Endothelial cell of umbilical vein (primary cell): ENCODE data around the gene SALL2. TPM values are rescaled to one million over a fixed set of nuclear protein-coding genes. Genes with fewer than 3 reads are reported as not detected.

Experiments used
- BruUV-seq: library from RNA; stranded (reverse); fragments of 400-500 nt; replicated peaks from 2 replicates; lab custom pipeline; 2021; lab: Mats Ljungman, UMichigan
- CTCF ChIA-PET: fragments of 300-600, 350-600 bp; sonication (Branson Sonifier 250); formaldehyde crosslinking; loops from one replicate; lab custom pipeline; 2021; ENCODE audit warnings: antibody characterized with exemption, inconsistent platforms; lab: Charles Lee
- POLR2A ChIA-PET: fragments of 300-600, 350-600 bp; sonication (Branson Sonifier 250); formaldehyde crosslinking; loops from one replicate; lab custom pipeline; 2021; ENCODE audit warnings: antibody characterized with exemption, inconsistent platforms; lab: Charles Lee
- DNase-seq: peaks from one replicate; pipeline ENCODE4 v3.0.0-alpha.2; 2011; ENCODE audit warnings: low read depth, low spot score
- FAIRE-seq: peaks from 2 replicates; lab custom pipeline; 2011; peaks lifted over from hg19 to GRCh38; lab: Jason Lieb, UNC
- H2AFZ ChIP-seq: 2 replicates; pipeline ENCODE4 v1.6.0; 2012; ENCODE audit warnings: low read depth, low read length, control low read depth, inconsistent platforms
- H3K27ac ChIP-seq: 2 replicates; pipeline ENCODE4 v1.5.1; 2011; ENCODE audit warnings: low read depth, mild to moderate bottlenecking, control low read depth, low read length, moderate library complexity; ENCODE audit not compliant: insufficient read depth
- H3K27me3 ChIP-seq, 2 experiments: 2 replicates each; pipeline versions ENCODE4 v1.6.0 to v1.6.1; 2011; ENCODE audit warnings: low read length in 2 of 2, mixed read lengths in 1 of 2; ENCODE audit not compliant: control insufficient read depth in 2 of 2, insufficient read depth in 2 of 2
- H3K36me3 ChIP-seq, 2 experiments: 2 replicates in 1 of 2; 3 replicates in 1 of 2; pipeline ENCODE4 v1.5.1; 2011; ENCODE audit warnings: low read length in 2 of 2, mild to moderate bottlenecking in 1 of 2, moderate library complexity in 1 of 2; ENCODE audit not compliant: control insufficient read depth in 2 of 2, insufficient read depth in 2 of 2; ENCODE audit errors: extremely low read depth in 1 of 2
- H3K4me1 ChIP-seq: 3 replicates; pipeline ENCODE4 v1.5.1; 2011; ENCODE audit warnings: mild to moderate bottlenecking, low read length; ENCODE audit not compliant: control insufficient read depth, insufficient read depth; ENCODE audit errors: extremely low read depth
- H3K4me2 ChIP-seq: 2 replicates; pipeline ENCODE4 v1.6.1; 2011; ENCODE audit warnings: low read length, control low read depth, mixed read lengths; ENCODE audit not compliant: insufficient read depth
- H3K4me3 ChIP-seq, 3 experiments: fragments of 200-600 bp in 1 of 3; sonication (generic), shearing (Covaris generic) in 1 of 3; replicated peaks in 1 of 3; 2 replicates each; pipeline ENCODE4 v1.5.1; 2011 to 2016; ENCODE audit warnings: control low read depth in 3 of 3, low read length in 3 of 3, mild to moderate bottlenecking in 2 of 3, inconsistent platforms in 1 of 3, low read depth in 1 of 3, moderate library complexity in 1 of 3; ENCODE audit not compliant: insufficient read depth in 1 of 3
- H3K79me2 ChIP-seq: 2 replicates; pipeline ENCODE4 v1.6.0; 2012; ENCODE audit warnings: low read length, inconsistent platforms; ENCODE audit not compliant: control insufficient read depth, insufficient read depth
- H3K9ac ChIP-seq: replicated peaks from 2 replicates; pipeline ENCODE3; 2011; ENCODE audit warnings: low read length, control low read depth; ENCODE audit not compliant: insufficient read depth; ENCODE audit errors: extremely low read depth
- H3K9me1 ChIP-seq: replicated peaks from 3 replicates; pipeline ENCODE4 v1.6.0; 2011; ENCODE audit warnings: mild to moderate bottlenecking, low read length; ENCODE audit not compliant: control insufficient read depth, insufficient read depth; ENCODE audit errors: extremely low read depth
- H3K9me3 ChIP-seq: replicated peaks from 2 replicates; pipeline ENCODE4 v1.5.1; 2012; ENCODE audit warnings: low read length, inconsistent platforms; ENCODE audit not compliant: control insufficient read depth, insufficient read depth
- H4K20me1 ChIP-seq: replicated peaks from 2 replicates; pipeline ENCODE3; 2011; ENCODE audit warnings: mild to moderate bottlenecking, low read length; ENCODE audit not compliant: control insufficient read depth, insufficient read depth; ENCODE audit errors: extremely low read depth
- EZH2 ChIP-seq: IDR thresholded peaks from 2 replicates; pipeline ENCODE4 v1.6.1; 2012; ENCODE audit warnings: borderline replicate concordance, low read depth, mild to moderate bottlenecking, moderate library complexity, low read length, inconsistent platforms; ENCODE audit not compliant: severe bottlenecking
- FOS ChIP-seq: IDR thresholded peaks from 2 replicates; pipeline ENCODE4 v1.6.1; 2011; ENCODE audit warnings: mild to moderate bottlenecking, low read length, moderate library complexity, borderline replicate concordance; ENCODE audit not compliant: insufficient read depth
- GATA2 ChIP-seq: IDR thresholded peaks from 2 replicates; pipeline ENCODE4 v1.7.0; 2011; ENCODE audit warnings: low read depth, mild to moderate bottlenecking, moderate library complexity, mixed read lengths, low read length; ENCODE audit not compliant: insufficient read length, insufficient read depth
- JUN ChIP-seq: IDR thresholded peaks from 2 replicates; pipeline ENCODE4 v1.6.1; 2011; ENCODE audit warnings: borderline replicate concordance, low read depth; ENCODE audit not compliant: insufficient read length, insufficient read depth
- MYC ChIP-seq: IDR thresholded peaks from one replicate; pipeline ENCODE4 v1.6.1; 2011; ENCODE audit warnings: mild to moderate bottlenecking, low read depth, low read length
- POLR2A ChIP-seq: IDR thresholded peaks from 2 replicates; pipeline ENCODE4 v1.6.1; 2012; ENCODE audit warnings: low read depth, mild to moderate bottlenecking, control low read depth, low read length
- POLR2AphosphoS5 ChIP-seq: IDR thresholded peaks from 2 replicates; pipeline ENCODE4 v1.6.1; 2012; ENCODE audit warnings: low read depth, mild to moderate bottlenecking, control low read depth, low read length, moderate library complexity; ENCODE audit not compliant: insufficient read depth
- dilution Hi-C: fragments of 300-500 bp; cut with MboI; formaldehyde crosslinking; loops from one replicate; pipeline ENCODE4 v1.15.0; 2019; ENCODE audit warnings: low sequenced_read_pairs; ENCODE audit not compliant: extremely low pct_ligation_motif_present
- intact Hi-C: fragments of 100-400 bp; cut with micrococcal nuclease; formaldehyde crosslinking; loops from one replicate; pipeline ENCODE4 v1.10.0; 2022
- polyA plus RNA-seq, 4 experiments: library from polyadenylated mRNA; depleted of rRNA in 3 of 4; stranded (reverse) in 3 of 4; unstranded in 1 of 4; fragments of >200 nt; gene quantifications; 2 replicates each; pipeline versions ENCODE4 v1.2.1 to v1.2.3, GENCODE V29; 2011 to 2012; ENCODE audit warnings: missing spikeins in 1 of 4
- total RNA-seq: library from RNA; stranded (reverse); gene quantifications from 2 replicates; pipeline ENCODE4 v1.2.3, GENCODE V29; 2021
- TF ChIP-seq, protein P1 (sequence below): IDR thresholded peaks from 2 replicates; pipeline ENCODE4 v1.6.1; 2011; ENCODE audit not compliant: insufficient read depth, insufficient read length
- TF ChIP-seq, protein P2 (sequence below), 2 donors: IDR thresholded peaks; 1 replicate in 1 of 2; 2 replicates in 1 of 2; pipeline ENCODE4 v1.5.1; 2011; ENCODE audit warnings: low read length in 2 of 2, mild to moderate bottlenecking in 2 of 2, moderate library complexity in 2 of 2, control low read depth in 1 of 2, inconsistent platforms in 1 of 2, low read depth in 1 of 2; ENCODE audit not compliant: insufficient read depth in 1 of 2; ENCODE audit errors: extremely low read depth in 1 of 2

Gene SALL2
- total and polyA plus RNA-seq, 2 donors (not counting 3 experiments of a cell fraction or from before 2014, with no cell fraction given): 2.8 to 4.6 TPM

DNA sequence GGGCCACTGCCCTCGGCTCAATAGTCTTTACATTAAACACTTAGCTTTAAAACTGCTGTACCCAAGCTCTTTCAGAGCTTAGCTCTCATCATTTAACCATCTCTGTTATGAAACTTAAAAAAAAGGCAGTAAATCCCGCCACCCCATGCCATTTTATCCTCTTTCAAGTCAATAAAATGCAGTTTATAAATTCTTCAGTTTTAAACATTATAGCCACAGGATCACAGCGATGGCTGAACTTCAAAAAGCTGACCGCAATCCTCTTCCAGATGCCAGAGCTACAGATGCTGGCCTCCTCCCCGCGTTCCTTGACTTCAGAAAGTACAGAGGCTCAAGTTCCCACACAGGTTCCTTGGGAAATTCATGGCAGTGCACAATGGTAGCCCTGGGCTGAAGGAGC is 49.5 kb upstream of the SALL2 start:
- Histone ChIP-seq H3K79me2 (no peaks in the 10 kb centered on the region), H3K9me3 (no peaks in the 10 kb centered on the region), H3K27me3 (peaks cover 0 to 2% of the 10 kb centered on the region in 2 experiments), H3K4me3 (no peak overlapping the region), H3K4me2 (no peak overlapping the region), H2AFZ (no peak overlapping the region), H3K27ac (no peak overlapping the region), H3K36me3 (no peaks in the 10 kb centered on the region), H3K4me1 (no peaks in the 10 kb centered on the region), H3K9me1 (no peaks in the 10 kb centered on the region), H3K9ac (no peak overlapping the region), H4K20me1 (no peaks in the 10 kb centered on the region)
- FAIRE-seq: no peak
- BruUV-seq: no TSS peak
- DNase-seq: no peak
- dilution Hi-C loops: no loop called here
- intact Hi-C loops: no loop called here
- TF ChIP-seq JUN (no peak), EZH2 (no peak), POLR2AphosphoS5 (no peak), MYC (no peak), POLR2A (no peak)
- TF ChIP-seq, protein P1, sequence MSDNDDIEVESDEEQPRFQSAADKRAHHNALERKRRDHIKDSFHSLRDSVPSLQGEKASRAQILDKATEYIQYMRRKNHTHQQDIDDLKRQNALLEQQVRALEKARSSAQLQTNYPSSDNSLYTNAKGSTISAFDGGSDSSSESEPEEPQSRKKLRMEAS: no peak
- ChIA-PET CTCF (no interaction called here), POLR2A (no interaction called here)

GRCh38 chr14:21572604-21573003 is 46.5 kb upstream of the SALL2 start:
- BruUV-seq: no TSS peak
- no peaks in the 10 kb centered on the region for H3K79me2 ChIP-seq

More at GRCh38 chr14:21572604-21573003, 46.5 kb upstream of the SALL2 start:
- Histone ChIP-seq H3K27me3 (peaks cover 0 to 2% of the 10 kb centered on the region in 2 experiments), H3K27ac (no peak overlapping the region), H4K20me1 (no peaks in the 10 kb centered on the region), H3K4me1 (no peaks in the 10 kb centered on the region), H3K36me3 (no peaks in the 10 kb centered on the region), H3K9me1 (no peaks in the 10 kb centered on the region), H3K4me2 (no peak overlapping the region), H3K4me3 (no peak overlapping the region), H2AFZ (no peak overlapping the region), H3K9ac (no peak overlapping the region), H3K9me3 (no peaks in the 10 kb centered on the region)
- FAIRE-seq (no peak), DNase-seq (no peak)
- TF ChIP-seq POLR2AphosphoS5 (no peak), POLR2A (no peak), GATA2 (no peak), MYC (no peak), FOS (no peak), EZH2 (no peak), JUN (no peak)
- TF ChIP-seq, protein P2, sequence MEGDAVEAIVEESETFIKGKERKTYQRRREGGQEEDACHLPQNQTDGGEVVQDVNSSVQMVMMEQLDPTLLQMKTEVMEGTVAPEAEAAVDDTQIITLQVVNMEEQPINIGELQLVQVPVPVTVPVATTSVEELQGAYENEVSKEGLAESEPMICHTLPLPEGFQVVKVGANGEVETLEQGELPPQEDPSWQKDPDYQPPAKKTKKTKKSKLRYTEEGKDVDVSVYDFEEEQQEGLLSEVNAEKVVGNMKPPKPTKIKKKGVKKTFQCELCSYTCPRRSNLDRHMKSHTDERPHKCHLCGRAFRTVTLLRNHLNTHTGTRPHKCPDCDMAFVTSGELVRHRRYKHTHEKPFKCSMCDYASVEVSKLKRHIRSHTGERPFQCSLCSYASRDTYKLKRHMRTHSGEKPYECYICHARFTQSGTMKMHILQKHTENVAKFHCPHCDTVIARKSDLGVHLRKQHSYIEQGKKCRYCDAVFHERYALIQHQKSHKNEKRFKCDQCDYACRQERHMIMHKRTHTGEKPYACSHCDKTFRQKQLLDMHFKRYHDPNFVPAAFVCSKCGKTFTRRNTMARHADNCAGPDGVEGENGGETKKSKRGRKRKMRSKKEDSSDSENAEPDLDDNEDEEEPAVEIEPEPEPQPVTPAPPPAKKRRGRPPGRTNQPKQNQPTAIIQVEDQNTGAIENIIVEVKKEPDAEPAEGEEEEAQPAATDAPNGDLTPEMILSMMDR (IDR thresholded peaks at IDR 0.05; ENCODE audit: extremely low read depth in 1 of 2, insufficient read depth in 1 of 2, low read depth in 1 of 2, low read length in 2 of 2): no peak
- TF ChIP-seq, protein P1: no peak
- intact Hi-C loops: no loop called here
- dilution Hi-C loops: no loop called here
- ChIA-PET CTCF (interaction anchor here (0.6 kb wide), 1 partner anchor 16 kb away, joined by 4 read pairs; no protein-coding TSS in a partner anchor), POLR2A (no interaction called here)
